OCI-LY1 (cell line): ENCODE measurements around the gene SNX1.

ENCODE experiments used
- H2AFZ ChIP-seq: fragments of 200-600 bp; sonication (generic), shearing (Covaris generic); 2 replicates; pipeline ENCODE4 v1.6.0; 2014; ENCODE audit warnings: antibody characterized with exemption, mild to moderate bottlenecking, low read length
- H3F3A ChIP-seq: fragments of 200-600 bp; sonication (generic), shearing (Covaris generic); 2 replicates; pipeline ENCODE4 v1.6.0; 2014; ENCODE audit warnings: mild to moderate bottlenecking, antibody characterized with exemption, low read length, moderate library complexity; ENCODE audit not compliant: insufficient read depth
- H3K27ac ChIP-seq: fragments of 200-600 bp; sonication (generic); 2 replicates; pipeline ENCODE4 v1.5.1; 2014; ENCODE audit warnings: low read length, mixed run types, mild to moderate bottlenecking, low read depth; ENCODE audit not compliant: poor library complexity, severe bottlenecking
- H3K27me3 ChIP-seq: fragments of 200-600 bp; sonication (generic); 2 replicates; pipeline ENCODE4 v1.6.0; 2014; ENCODE audit warnings: antibody characterized with exemption, mild to moderate bottlenecking, low read length, moderate library complexity; ENCODE audit not compliant: insufficient read depth
- H3K36me3 ChIP-seq: fragments of 200-600 bp; sonication (generic); 2 replicates; pipeline ENCODE4 v1.6.1; 2014; ENCODE audit warnings: mild to moderate bottlenecking, antibody characterized with exemption, low read length, moderate library complexity, mixed read lengths; ENCODE audit not compliant: insufficient read depth
- H3K4me1 ChIP-seq: fragments of 200-600 bp; sonication (generic); 2 replicates; pipeline ENCODE4 v1.5.1; 2014; ENCODE audit warnings: mild to moderate bottlenecking, low read length, moderate library complexity; ENCODE audit not compliant: insufficient read depth, severe bottlenecking
- H3K4me2 ChIP-seq: fragments of 200-600 bp; sonication (generic), shearing (Covaris generic); 2 replicates; pipeline ENCODE4 v1.6.1; 2014; ENCODE audit warnings: low read length
- H3K4me3 ChIP-seq: fragments of 200-600 bp; sonication (generic); 2 replicates; pipeline ENCODE4 v1.5.1; 2014; ENCODE audit warnings: low read length, low read depth, mild to moderate bottlenecking, mixed read lengths; ENCODE audit not compliant: poor library complexity, severe bottlenecking
- H3K79me2 ChIP-seq: fragments of 200-600 bp; shearing (Covaris generic); 2 replicates; pipeline ENCODE4 v1.6.1; 2016; ENCODE audit warnings: mixed run types, low read length, mixed read lengths; ENCODE audit not compliant: insufficient read depth
- H3K9ac ChIP-seq: fragments of 200-600 bp; sonication (generic), shearing (Covaris generic); 2 replicates; pipeline ENCODE4 v1.6.1; 2014; ENCODE audit warnings: mild to moderate bottlenecking, low read length, mixed read lengths
- H3K9me2 ChIP-seq: fragments of 200-600 bp; sonication (generic), shearing (Covaris generic); 2 replicates; pipeline ENCODE4 v1.6.1; 2014; ENCODE audit warnings: low read depth, mild to moderate bottlenecking, low read length, mixed read lengths
- H3K9me3 ChIP-seq: fragments of 200-600 bp; shearing (Covaris generic); 2 replicates; pipeline ENCODE4 v1.6.1; 2014; ENCODE audit warnings: low read length, mixed read lengths
- H4K20me1 ChIP-seq: fragments of 200-600 bp; sonication (generic), shearing (Covaris generic); 2 replicates; pipeline ENCODE4 v1.6.0; 2016; ENCODE audit warnings: mild to moderate bottlenecking, low read length; ENCODE audit not compliant: insufficient read depth
- EZH2 ChIP-seq: fragments of 200-600 bp; sonication (generic), shearing (Covaris generic); IDR thresholded peaks from 2 replicates; pipeline ENCODE4 v1.8.0; 2017; ENCODE audit warnings: borderline replicate concordance, mixed run types, mild to moderate bottlenecking, antibody characterized with exemption, low read length, moderate library complexity, mixed read lengths
- TF ChIP-seq, protein P1 (sequence below): fragments of 200-600 bp; sonication (generic), shearing (Covaris generic); IDR thresholded peaks from 2 replicates; pipeline ENCODE4 v1.5.1; 2017; ENCODE audit warnings: mild to moderate bottlenecking, antibody characterized with exemption, low read length, moderate library complexity, mixed read lengths

The SNX1 gene

DNA sequence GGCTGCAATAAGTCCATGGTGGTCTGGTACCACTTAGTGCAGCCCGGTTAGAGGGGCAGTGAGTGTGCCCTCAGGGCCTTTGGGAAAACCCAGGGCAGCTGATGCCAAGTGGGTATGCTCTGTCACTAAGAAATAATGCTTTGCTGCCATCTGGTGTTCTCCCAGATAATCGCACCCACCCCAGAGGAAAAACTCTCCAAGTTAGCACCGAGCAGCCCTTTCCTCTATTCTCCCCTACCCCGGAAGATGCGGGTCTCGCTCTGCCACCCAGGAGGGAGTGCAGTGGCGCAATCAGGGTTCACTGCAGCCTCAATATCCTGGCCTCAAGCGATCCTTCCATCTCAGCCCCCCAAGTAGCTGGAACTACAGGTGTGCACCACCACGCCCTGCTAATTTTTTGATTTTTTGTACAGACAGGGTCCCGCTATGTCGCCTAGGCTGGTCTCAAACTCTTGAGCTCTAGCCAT, 28.2 kb upstream of the SNX1 start:
- TF ChIP-seq EZH2: no peak
- TF ChIP-seq, protein P1, sequence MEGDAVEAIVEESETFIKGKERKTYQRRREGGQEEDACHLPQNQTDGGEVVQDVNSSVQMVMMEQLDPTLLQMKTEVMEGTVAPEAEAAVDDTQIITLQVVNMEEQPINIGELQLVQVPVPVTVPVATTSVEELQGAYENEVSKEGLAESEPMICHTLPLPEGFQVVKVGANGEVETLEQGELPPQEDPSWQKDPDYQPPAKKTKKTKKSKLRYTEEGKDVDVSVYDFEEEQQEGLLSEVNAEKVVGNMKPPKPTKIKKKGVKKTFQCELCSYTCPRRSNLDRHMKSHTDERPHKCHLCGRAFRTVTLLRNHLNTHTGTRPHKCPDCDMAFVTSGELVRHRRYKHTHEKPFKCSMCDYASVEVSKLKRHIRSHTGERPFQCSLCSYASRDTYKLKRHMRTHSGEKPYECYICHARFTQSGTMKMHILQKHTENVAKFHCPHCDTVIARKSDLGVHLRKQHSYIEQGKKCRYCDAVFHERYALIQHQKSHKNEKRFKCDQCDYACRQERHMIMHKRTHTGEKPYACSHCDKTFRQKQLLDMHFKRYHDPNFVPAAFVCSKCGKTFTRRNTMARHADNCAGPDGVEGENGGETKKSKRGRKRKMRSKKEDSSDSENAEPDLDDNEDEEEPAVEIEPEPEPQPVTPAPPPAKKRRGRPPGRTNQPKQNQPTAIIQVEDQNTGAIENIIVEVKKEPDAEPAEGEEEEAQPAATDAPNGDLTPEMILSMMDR: peak; percentile 76
- Histone ChIP-seq H3K27ac (no peak overlapping the region), H3F3A (no peaks in the 10 kb centered on the region), H3K79me2 (no peaks in the 10 kb centered on the region), H2AFZ (no peak overlapping the region), H4K20me1 (no peaks in the 10 kb centered on the region), H3K36me3 (peaks cover 17% of the 10 kb centered on the region), H3K9me3 (no peaks in the 10 kb centered on the region), H3K4me1 (peaks cover 6% of the 10 kb centered on the region), H3K4me3 (no peak overlapping the region), H3K9me2 (no peaks in the 10 kb centered on the region), H3K4me2 (peak overlapping the region; percentile 31; the same call in 1 of the 2 replicates), H3K27me3 (no peaks in the 10 kb centered on the region), H3K9ac (no peak overlapping the region)

DNA sequence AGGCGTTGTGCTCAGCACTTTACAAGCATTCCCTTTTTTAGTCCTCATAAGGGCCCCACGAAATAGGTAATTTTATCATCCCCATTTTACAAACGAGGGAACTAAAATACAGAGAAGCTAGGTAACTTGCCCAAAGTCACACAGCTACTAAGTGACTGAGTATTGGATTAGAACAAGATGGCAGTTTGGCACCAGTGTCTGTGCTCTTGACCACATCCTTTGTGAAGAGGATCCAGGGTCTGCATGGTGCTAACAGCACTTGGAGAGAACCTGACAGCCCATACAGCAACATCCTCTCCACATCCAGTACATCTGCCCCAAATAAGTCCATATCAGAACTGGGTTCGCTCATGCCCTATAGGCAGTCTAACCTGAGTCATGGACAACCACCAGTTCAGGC, 27.6 kb upstream of the SNX1 start:
- no peak overlapping the region for H3K9ac ChIP-seq
- peaks cover 6% of the 10 kb centered on the region for H3K4me1 ChIP-seq
- H3K36me3 ChIP-seq: peaks cover 22% of the 10 kb centered on the region
- H3K9me3 ChIP-seq: no peaks in the 10 kb centered on the region
- no peaks in the 10 kb centered on the region for H3F3A ChIP-seq
- no peaks in the 10 kb centered on the region for H4K20me1 ChIP-seq
- H3K4me3 ChIP-seq: no peak overlapping the region
- TF ChIP-seq, protein P1: no peak
- TF ChIP-seq EZH2: no peak
- no peaks in the 10 kb centered on the region for H3K9me2 ChIP-seq
- H3K79me2 ChIP-seq: no peaks in the 10 kb centered on the region
- H3K4me2 ChIP-seq: no peak overlapping the region
- H2AFZ ChIP-seq: no peak overlapping the region
- no peak overlapping the region for H3K27ac ChIP-seq
- no peaks in the 10 kb centered on the region for H3K27me3 ChIP-seq

DNA sequence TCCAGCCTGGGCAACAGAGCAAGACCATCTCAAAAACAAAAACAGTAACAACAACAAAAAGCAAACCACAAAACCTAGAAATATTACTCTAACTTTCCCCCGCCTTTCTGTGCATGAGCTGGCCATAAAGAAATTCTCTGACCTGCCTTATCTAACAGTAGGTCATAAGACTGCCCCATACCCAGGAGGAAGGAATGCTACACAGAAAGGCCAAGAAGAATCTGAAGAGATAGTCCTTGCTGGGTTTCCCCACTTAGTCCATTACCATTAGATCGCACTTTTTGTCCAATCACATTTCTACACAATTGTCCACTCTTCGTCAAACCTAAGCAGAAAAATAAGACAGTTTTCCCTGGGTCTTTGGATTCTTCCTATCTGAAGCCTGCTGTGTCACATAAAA, 25.7 kb upstream of the SNX1 start:
- no peaks in the 10 kb centered on the region for H3F3A ChIP-seq
- no peak for TF ChIP-seq EZH2
- TF ChIP-seq, protein P1: no peak

More for the DNA sequence above, 25.7 kb upstream of the SNX1 start:
- Histone ChIP-seq H3K4me2 (no peak overlapping the region), H4K20me1 (no peaks in the 10 kb centered on the region), H3K27me3 (no peaks in the 10 kb centered on the region), H3K79me2 (no peaks in the 10 kb centered on the region), H3K4me1 (peaks cover 6% of the 10 kb centered on the region), H3K9me2 (no peaks in the 10 kb centered on the region), H3K4me3 (no peak overlapping the region), H2AFZ (no peak overlapping the region), H3K9me3 (no peaks in the 10 kb centered on the region), H3K27ac (no peak overlapping the region), H3K9ac (no peak overlapping the region), H3K36me3 (peaks cover 31% of the 10 kb centered on the region)
